Activated naive CD4-positive, alpha-beta T cell treated with anti-CD3 and anti-CD28 coated beads, Interleukin-2, amount 50 U/mL, for 16 hours (primary cell): ENCODE data around the gene KLK2.
A peak's percentile ranks its signal among the peaks of the same experiment; 100 is the strongest.

Experiments used
- DNase-seq: peaks from one replicate; pipeline ENCODE4 v3.0.0-alpha.2; 2020

Gene KLK2

DNA sequence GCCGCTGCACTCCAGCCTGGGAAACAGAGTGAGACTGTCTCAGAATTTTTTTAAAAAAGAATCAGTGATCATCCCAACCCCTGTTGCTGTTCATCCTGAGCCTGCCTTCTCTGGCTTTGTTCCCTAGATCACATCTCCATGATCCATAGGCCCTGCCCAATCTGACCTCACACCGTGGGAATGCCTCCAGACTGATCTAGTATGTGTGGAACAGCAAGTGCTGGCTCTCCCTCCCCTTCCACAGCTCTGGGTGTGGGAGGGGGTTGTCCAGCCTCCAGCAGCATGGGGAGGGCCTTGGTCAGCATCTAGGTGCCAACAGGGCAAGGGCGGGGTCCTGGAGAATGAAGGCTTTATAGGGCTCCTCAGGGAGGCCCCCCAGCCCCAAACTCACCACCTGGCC, at the start of gene KLK2:
KLK2 (plus strand) TSS at position 384 of the 400 bp plus-strand sequence. CDS start 35 bp downstream, outside the sequence.
- DNase-seq: no peak

DNA sequence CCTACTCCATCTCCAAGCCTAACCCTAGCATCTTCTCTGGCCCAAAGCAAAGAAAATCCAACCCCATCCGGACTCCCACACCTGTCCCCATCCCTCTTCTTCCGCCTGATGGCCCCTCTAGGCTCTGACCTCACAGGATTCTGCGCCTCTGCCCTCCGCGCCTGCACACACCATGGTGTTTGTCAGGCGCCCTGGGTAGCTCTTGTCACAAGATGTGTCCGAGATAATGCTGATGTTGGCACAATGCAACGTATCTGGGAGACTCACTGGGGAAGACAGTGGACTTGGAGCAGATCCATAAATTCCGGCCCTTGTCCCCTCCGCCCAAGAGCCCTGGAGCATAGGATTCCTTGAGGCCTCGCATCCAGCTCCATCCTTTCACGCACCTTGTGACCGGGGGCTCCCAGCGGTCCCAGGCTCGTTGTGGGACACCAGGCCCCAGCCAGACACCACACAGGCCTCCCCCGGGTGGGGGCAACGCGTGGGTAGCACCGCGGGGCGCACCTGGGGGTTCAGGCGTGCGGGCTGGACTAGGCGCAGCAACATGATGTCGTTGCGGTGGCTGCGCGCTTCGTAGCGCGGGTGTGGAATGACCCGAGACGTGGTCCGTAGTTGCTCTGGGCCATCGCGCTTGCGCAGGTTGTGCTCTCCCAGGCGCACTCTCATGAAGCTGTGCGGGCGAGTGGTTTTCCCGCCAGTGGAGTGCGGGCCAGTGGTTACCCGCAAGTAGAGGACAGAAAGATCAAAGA, 46.6 kb upstream of the KLK2 start:
- DNase-seq: no peak

DNA sequence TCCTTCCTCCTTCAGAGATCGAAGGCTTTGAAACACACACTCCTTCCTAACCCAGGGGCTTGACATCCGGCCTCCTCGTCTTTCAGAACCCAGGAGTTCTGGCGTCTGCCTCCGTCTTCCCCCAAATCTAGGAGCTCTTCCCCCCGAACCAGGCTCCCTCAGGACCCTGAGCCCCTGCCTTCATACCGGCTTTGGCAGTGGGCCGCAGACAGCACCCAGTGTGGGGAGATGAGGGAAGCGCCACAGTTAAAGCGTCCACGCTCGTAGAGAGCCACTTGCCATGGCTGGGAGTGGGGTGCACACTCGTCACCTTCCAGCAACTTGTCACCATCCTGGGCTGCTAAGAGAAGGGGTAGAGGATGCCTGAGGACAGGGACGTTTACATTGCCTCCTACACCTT, 45.8 kb upstream of the KLK2 start:
- DNase-seq: no peak

DNA sequence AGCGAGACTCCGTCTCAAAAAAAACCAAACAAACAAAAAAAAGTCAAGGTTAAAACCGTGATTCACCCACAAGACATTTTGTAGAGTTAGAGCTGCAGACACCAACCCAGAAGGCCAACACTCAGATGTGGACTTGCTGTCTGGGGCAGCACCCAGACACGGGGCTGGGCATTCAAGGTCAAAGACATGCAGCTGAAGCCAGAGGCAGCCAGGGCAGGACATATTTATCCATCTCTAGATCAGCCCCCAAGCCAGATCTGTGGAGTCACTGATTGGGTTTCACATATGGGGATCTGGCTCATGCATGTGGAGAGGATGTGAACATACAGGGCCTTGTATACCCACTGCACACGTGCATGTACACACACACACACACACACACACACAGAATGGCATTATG, 43.4 kb upstream of the KLK2 start:
- DNase-seq: no peak

DNA sequence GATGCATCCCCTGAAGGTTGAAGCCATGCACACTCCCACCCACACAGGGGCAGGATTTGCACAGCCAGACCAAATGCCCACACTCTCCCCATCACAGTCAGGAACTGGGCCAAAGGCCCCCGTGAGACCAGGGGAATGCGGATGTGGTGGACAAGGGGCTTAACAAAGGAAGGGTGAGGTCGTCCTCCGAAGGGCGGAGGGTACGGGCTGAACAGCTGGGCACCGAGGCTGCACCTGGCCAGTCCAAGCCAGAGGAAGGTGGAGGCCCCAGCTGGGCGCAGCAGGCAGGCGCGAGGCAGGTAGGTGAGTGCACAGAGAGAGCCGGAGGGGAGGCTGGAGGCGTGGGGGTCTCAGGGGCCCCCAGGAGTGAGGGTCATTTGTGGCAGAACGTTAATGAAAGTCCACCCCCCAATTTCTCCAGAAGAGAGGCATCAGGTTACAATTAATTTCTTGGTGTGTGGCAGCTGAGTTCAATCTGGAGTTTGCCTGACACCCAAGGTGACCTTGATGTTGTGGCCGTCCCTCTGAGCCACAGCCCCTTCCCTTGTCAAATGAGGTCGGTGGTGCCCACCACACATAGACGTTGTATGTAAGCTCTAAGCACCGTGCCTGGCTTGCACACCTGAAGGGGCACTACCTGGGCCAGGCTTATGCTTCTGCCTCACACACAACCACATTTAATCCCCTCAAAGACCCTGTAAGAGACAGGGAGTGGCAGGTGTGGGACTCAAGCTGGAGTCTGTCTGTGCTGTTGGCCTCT, 42.8 kb upstream of the KLK2 start:
- DNase-seq: no peak

DNA sequence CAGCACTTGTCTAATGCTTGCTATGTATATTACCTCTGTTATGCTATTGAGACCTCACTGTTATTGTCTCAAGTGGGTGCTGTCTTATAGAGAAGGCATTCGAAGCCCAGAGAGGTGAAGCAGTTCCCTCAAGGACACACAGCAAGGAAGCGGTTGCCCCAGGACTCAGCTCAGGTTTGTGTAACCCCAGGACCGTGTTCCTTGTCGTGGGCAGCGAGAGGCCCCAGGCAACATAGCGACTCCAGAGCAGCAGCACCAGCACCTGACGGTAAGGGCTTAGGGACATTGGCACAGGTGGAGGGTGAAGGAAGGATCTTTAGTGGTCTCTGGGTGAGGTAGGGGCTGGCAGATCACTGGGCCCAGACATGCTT, 42.2 kb upstream of the KLK2 start:
- no peak for DNase-seq

DNA sequence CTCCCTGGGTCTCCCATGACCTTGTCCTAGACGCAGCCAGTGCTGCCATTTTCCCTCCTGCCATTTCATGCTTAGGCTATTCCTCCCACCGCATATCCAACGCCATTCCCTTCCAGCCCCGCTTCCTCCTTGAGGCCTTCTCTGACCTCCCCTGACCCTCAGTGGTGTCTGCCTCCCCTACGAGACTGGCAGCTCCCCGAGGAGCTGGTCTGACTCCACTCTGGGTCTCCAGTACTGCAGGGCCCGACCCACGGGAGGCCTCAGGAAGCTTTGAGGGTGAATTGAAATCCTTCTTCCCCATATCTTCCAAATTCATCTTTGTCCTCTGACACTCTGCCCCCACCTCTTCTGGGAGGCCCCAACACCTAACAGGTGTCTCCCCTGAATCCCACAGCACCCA, 40.6 kb upstream of the KLK2 start:
- no peak for DNase-seq

DNA sequence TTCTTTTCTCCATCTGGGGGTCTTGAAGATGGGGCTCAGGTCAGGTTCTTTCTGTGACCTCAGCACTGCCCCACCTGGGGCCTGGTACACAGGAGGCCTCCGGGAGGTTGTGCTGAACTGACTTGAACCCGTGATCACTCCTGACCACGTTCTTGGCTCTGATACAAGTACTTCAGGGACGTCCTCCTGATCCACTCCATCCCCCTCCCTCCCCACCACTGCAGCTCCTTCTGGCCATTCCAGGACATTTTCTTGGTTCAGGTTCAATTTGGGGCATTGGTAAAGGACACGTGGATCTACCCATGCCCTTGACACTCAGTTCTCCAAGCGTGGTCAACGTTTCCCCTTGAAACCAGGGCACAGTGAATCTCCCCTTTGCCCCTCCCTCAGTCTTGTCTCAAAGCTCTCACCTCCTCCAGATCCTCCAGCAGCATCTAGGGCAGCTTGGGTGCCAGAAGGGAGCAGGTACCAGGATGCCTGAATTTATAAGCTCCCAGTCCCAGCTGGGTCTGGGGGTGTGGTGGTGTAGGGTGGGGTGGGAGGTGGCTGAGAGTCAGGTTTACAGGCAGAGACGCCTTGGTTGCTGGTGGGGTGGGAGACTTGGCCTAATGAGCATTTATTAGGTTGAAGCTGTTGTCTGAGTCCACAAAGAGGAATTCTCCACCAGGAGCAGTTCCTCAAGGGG, 40.0 kb upstream of the KLK2 start, which contains the start of gene KLK15:
KLK15 (minus strand) TSS at position 458 of the 685 bp plus-strand sequence. CDS start 2,082 bp downstream, outside the sequence.
- DNase-seq: no peak

DNA sequence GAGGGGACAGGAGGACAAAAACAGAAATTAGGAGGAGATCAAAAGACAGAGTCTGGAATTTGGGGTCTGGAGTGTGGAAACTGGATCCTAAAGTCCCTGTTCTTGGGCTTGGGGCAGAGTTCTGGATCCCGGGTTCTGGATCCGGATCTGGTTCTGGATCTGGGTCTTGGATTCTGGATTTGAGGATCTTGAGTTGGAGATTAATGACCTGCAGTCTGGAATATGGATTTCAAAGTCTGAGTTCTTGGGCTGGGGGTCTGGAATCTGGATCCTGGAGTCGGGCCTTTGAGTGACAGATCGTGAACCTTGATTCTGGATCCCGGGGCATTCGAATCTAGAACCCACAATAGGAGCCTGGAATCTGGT, 39.5 kb upstream of the KLK2 start:
- no peak for DNase-seq

DNA sequence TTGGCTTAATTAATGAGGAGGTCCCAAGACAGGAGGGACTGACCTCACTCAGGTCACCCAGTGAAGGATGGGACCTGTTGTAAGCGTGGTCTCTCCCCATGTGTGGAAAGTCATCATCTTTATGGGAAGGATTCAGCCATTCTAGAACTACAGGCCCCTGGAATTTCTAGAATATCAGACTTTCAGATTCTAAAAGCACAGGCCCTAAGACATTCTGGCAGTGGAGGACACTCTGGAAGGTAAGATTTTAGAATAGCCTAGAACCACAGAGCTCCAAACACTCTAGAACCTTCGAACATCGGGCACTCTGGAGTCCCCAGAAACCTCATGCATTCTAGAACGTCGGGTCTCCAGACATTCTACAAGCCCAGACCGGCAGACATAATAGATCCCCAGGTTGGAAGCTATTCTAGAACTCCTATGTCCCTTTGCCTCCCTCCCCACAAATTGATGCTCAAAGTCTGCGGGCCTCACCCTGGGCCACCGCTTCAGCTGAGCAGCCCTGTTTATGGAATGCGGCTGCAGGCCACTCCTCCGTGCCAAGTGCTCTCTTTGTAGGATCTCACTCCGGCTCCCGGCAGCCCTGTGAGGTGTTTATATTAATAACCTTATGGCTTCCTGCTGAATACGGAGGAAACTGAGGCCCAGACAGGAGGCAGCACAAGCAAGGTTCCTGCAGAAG, 38.0 kb upstream of the KLK2 start:
- DNase-seq: no peak

DNA sequence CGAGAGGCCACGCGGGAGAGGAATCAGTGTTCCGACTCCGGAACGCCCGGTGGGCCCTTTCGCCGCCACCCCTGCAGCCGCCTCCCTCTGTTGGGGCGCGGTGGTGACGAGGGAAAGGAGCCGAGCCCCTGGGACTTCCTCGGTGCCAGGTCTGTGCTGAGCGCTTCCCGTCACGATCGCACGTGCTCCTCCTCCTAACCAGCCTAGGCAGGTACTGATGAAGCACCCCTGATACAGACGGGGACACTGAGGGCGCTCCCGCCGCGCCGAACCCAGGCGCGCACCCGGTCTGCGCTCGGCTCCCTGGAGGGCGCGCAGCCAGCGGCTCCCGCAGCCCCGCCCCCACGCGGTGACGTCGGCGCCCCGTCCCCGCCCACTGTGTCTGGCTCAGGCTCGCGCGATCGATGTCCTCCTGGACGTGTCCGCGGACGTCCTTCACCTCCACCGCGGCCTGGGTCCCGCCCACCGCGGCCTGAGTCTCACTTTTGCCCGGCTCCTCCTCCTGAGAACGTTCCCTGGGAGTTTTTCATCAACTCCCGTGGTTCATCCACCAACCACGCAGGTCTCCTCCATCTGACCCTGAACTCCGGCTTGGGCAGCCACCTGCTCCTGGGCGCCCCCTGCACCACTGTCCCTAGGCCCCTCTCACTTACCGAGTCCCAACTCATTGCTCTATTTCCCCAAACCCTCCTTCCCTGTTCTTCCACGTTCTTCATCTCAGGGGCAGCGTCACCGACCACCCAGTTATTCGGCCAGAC, 37.3 kb upstream of the KLK2 start:
- DNase-seq: peak; percentile 76

DNA sequence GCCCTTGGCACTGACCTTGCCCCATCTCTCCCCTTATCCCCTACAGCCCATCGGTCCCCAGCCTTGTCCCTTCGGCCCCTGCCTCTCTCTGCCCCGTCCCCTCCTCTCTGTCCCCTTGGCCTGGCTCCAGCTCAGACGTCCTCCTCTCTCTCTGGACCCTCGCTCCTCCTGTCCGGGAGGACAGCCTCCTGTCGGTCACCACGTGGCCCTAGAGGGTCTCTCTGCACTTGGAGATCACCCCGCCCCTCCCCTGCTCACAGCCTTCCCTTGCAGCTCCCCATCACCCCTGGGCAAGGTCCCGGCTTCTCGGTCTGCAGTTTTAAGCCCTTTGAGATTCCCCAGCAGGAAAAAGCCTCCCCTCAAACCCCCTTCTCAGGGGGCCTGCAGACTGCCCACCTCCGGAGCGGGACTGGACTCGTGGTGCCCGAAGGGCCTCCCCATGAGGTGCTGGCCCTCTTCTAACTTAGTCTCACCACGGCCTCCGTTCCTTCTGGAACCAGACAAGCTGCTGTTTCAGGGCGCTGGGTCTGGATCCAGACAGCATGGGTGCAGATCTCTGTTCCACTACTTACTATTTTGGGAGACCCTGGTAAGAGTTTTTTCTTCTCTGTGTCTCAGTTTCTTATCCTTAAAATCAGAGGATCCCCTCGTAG, 36.6 kb upstream of the KLK2 start:
- DNase-seq: no peak

DNA sequence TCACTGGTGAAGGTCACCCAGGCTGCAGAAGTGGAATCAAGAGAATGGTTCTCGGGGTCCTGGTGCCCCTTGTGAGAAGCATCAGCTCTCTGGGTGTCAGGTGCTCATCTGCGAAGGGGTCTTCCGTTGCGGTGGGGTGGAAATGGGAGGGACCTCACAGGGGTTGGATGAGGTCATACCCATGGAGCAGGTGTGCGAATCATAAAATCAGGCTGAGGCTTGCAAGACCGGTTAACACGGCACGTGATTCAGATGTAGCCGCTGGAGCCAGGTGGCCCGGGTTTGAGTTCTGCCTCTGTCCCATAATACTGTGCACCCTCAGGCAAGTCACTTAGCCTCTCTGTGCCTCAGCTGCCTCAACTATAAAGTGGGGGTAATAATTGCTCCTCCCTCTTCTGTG, 35.9 kb upstream of the KLK2 start:
- no peak for DNase-seq

DNA sequence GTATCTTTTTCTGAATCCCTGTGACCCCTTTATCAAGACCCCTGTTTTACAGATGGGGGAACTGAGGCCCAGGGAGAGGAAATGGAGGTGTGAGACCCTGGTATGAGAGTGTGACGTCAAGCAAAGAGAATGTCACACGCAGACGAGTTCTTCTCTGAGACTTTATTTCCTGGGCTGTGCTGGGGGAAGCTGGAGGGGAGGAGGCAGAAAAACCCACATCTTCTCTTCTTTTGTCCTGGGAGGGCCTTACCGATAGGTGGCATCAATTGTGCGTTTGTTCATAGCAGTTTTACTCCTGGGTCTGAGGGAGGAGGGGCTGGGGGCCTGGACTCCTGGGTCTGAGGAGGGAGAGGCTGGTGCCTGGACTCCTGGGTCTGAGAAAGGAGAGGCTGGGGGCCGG, 35.0 kb upstream of the KLK2 start:
- no peak for DNase-seq

DNA sequence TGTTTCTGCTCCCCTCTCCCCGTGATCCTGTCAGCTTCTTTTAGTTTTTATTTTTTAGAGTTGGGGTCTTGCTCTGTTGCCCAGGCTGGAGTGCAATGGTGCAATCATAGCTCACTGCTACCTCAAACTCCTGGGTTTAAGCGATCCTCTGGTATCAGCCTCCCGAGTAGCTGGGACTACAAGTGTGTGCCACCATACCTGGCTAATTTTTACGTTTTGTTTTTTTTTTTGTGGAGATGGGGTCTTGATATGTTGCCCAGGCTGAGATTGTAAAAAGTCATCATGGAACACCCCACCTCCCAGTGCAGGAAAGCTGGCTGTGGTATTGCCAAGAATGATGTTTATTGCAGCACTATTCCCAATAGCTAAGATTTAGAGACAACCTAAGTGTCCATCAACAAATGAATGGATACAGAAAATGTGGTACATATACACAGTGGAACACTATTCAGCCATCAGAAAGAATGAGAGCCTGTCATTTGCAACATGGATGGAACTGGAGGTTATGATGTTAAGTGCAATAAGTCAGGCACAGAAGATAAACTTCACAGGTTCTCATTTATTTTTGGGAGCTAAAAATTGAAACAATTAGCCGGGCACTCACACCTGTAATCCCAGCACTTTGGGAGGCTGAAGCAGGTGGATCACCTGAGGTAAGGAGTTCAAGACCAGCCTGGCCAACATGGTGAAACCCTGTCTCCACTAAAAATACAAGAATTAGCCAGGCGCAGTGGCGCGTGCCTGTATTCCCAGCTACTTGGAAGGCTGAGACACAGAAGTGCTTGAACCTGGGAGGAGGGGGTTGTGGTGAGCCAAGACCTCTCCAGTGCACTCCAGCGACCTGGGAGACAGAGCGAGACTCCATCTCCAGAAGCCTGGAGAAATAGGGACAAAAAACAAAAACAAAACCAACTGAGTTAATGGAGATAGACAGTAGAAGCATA, 33.3 kb upstream of the KLK2 start:
- no peak for DNase-seq

DNA sequence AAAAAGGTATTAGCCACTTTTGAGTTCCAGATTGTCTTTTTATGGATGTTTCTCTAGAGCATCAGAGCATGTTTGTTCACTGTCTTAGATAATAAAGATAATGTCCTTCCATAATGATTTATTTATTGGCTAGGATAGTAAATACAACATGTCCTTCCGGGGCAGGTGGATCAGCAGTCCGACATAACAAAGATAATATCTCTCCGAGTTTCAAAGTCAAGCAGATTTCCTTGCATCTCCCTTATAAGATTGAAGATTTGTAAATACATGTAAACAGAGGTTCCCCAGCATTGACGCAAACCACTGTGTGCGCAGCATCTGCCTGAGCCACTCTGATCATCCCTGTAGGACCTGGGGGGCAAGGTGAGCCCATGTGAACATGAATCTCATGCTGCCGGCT, 31.1 kb upstream of the KLK2 start:
- DNase-seq: no peak

DNA sequence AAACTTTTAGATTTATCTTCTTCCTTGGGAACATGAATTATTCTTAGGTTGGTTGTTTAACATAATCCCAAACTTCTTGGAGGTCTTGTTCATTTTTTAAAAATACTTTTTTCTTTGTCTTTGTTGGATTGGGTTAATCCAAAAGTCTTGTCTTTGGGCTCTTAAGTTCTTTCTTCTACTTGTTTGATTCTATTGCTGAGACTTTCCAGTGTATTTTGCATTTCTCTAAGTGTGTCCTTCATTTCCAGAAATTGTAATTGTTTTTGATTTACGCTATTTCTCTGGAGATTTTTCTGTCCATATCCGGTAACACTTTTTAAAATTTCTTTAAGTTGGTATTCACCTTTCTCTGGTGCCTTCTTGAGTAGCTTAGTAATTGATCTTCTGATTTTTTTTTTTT, 30.0 kb upstream of the KLK2 start:
- DNase-seq: no peak

DNA sequence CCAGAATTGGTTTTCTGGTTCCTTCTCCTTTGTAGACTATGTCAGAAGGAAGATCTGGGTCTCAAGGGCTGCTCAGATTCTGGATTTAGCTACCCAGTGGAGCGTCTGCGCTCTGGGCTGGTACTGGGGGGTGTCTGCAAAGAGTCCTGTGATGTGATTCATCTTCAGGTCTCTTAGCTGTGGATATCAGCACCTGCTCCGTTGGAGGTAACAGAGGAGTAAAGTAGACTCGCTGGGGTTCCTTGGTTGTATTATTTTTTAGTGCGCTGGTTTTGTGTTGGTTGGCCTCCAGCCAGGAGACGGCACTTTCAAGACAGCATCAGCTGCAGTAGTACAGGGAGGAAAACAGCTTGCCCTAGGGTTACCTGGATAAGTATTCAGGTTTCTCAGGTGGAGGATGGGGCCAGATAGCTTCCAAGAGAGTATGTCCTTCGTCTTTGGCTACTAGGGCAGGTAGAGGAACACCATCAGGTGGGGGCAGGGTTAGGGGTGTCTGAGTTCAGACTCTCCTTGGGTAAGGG, 29.5 kb upstream of the KLK2 start:
- DNase-seq: no peak

DNA sequence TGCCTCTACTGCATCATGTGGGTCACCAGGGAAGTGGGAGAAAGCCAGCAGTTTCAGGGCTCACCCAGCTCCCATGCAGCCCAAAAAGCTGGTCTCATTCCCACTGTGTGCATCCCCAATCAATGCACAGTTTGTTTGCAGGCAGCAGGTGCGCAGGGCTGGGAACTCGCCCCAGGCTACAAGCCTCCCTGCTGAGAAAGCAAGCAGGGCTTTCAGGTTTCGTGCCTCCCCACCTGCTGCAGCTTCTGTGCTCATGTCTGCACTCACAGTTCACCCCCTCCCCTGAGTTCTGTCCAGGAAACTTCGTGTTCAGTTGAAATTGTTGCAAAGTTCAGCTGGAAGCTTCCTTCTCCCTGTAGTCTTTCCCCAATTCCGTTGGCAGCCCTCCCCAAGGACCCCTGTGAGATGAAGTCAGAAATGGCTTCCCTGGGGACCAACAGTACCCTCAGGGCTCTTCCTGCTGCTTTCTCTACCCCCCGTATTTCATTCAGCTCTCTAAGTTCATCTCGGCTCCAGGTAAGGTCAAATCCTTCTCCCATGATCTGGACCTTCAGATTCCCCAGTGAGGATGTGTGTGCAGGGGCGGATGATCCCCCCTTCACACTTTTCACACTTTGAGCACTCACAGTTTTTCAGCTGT, 28.8 kb upstream of the KLK2 start:
- no peak for DNase-seq

DNA sequence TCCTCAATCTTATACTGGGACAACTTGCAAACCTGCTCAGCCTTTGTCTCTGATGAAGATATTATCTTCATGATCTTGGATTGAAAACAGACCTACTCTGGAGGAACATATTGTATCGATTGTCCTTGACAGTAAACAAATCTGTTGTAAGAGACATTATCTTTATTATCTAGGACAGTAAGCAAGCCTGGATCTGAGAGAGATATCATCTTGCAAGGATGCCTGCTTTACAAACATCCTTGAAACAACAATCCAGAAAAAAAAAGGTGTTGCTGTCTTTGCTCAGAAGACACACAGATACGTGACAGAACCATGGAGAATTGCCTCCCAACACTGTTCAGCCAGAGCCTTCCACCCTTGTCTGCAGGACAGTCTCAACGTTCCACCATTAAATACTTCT, 22.5 kb upstream of the KLK2 start:
- DNase-seq: no peak
